Liver (tissue), 9 donors: ENCODE data around the gene MICAL3. TPM values are rescaled to one million over a fixed set of nuclear protein-coding genes. Genes with fewer than 3 reads are reported as not detected.

Experiments
- DNase-seq: peaks from one replicate; pipeline ENCODE4 v3.0.0-alpha.2; 2017; ENCODE audit warnings: low spot score
- H3K27ac ChIP-seq, 2 donors: one replicate each; pipeline ENCODE4 v1.7.0; 2013; ENCODE audit warnings: inconsistent platforms in 2 of 2, low read length in 2 of 2, control low read depth in 1 of 2, low read depth in 1 of 2, mild to moderate bottlenecking in 1 of 2
- H3K27me3 ChIP-seq, 4 donors: one replicate each; pipeline versions ENCODE4 v1.6.1 to v1.7.0; 2013; ENCODE audit warnings: low read length in 3 of 4, inconsistent platforms in 1 of 4, mild to moderate bottlenecking in 1 of 4, moderate library complexity in 1 of 4; ENCODE audit not compliant: control insufficient read depth in 4 of 4, insufficient read depth in 4 of 4
- H3K36me3 ChIP-seq, 4 donors: one replicate each; pipeline versions ENCODE4 v1.6.1 to v1.7.0; 2013; ENCODE audit warnings: low read length in 3 of 4, mild to moderate bottlenecking in 3 of 4, low read depth in 1 of 4, moderate library complexity in 1 of 4; ENCODE audit not compliant: control insufficient read depth in 4 of 4, insufficient read depth in 3 of 4
- H3K4me1 ChIP-seq, 4 donors: one replicate each; pipeline versions ENCODE4 v1.6.1 to v1.7.0; 2013; ENCODE audit warnings: low read length in 3 of 4, mild to moderate bottlenecking in 3 of 4, moderate library complexity in 1 of 4; ENCODE audit not compliant: control insufficient read depth in 4 of 4, insufficient read depth in 4 of 4
- H3K4me3 ChIP-seq, 3 donors: one replicate each; pipeline versions ENCODE4 v1.6.1 to v1.7.0; 2013; ENCODE audit warnings: low read length in 3 of 3, control low read depth in 1 of 3, low read depth in 1 of 3, mild to moderate bottlenecking in 1 of 3
- H3K9ac ChIP-seq, 2 donors: one replicate each; pipeline ENCODE4 v1.7.0; 2013; ENCODE audit warnings: low read length in 2 of 2, mild to moderate bottlenecking in 2 of 2, moderate library complexity in 2 of 2, control low read depth in 1 of 2, low read depth in 1 of 2
- H3K9me3 ChIP-seq, 4 donors: one replicate each; pipeline versions ENCODE4 v1.6.1 to v1.7.0; 2013; ENCODE audit warnings: low read length in 3 of 4; ENCODE audit not compliant: control insufficient read depth in 4 of 4
- ATF3 ChIP-seq: IDR thresholded peaks from 2 replicates; pipeline ENCODE4 v1.6.1; 2016; ENCODE audit warnings: antibody characterized with exemption
- CTCF ChIP-seq: fragments of 150-350 bp; IDR thresholded peaks from 2 replicates; pipeline ENCODE4 v1.5.1; 2017; ENCODE audit warnings: improper control_type of control experiment, low read depth, low read length; ENCODE audit not compliant: missing input control
- EGR1 ChIP-seq, 2 donors: IDR thresholded peaks; 2 replicates each; pipeline ENCODE4 v1.6.1; 2016 to 2018; ENCODE audit warnings: antibody characterized with exemption in 2 of 2, low read depth in 2 of 2
- FOXA1 ChIP-seq: IDR thresholded peaks from 2 replicates; pipeline ENCODE4 v1.6.1; 2016; ENCODE audit warnings: antibody characterized with exemption
- FOXA2 ChIP-seq: IDR thresholded peaks from 2 replicates; pipeline ENCODE4 v1.6.1; 2016; ENCODE audit warnings: antibody characterized with exemption
- GABPA ChIP-seq, 2 donors: IDR thresholded peaks in 1 of 2; conservative IDR thresholded peaks in 1 of 2; 2 replicates each; pipeline ENCODE4 v1.6.1; 2016; ENCODE audit warnings: antibody characterized with exemption in 2 of 2, mild to moderate bottlenecking in 1 of 2, moderate library complexity in 1 of 2
- HNF4A ChIP-seq, 2 donors: conservative IDR thresholded peaks; 2 replicates each; pipeline ENCODE4 v1.6.1; 2016; ENCODE audit warnings: antibody characterized with exemption in 2 of 2, mild to moderate bottlenecking in 2 of 2
- HNF4G ChIP-seq: IDR thresholded peaks from 2 replicates; pipeline ENCODE4 v1.6.1; 2016; ENCODE audit warnings: antibody characterized with exemption
- JUND ChIP-seq, 2 donors: IDR thresholded peaks; 2 replicates each; pipeline ENCODE4 v1.6.1; 2016; ENCODE audit warnings: antibody characterized with exemption in 2 of 2
- NR2F2 ChIP-seq: IDR thresholded peaks from 2 replicates; pipeline ENCODE4 v1.6.1; 2016; ENCODE audit warnings: antibody characterized with exemption
- RAD21 ChIP-seq, 2 donors: IDR thresholded peaks; 2 replicates each; pipeline ENCODE4 v1.6.1; 2016; ENCODE audit warnings: antibody characterized with exemption in 2 of 2, mild to moderate bottlenecking in 2 of 2
- REST ChIP-seq: IDR thresholded peaks from 2 replicates; pipeline ENCODE4 v1.6.1; 2016; ENCODE audit warnings: antibody characterized with exemption, mild to moderate bottlenecking
- RXRA ChIP-seq, 2 donors: IDR thresholded peaks; 2 replicates each; pipeline ENCODE4 v1.6.1; 2017 to 2018; ENCODE audit warnings: antibody characterized with exemption in 2 of 2, mild to moderate bottlenecking in 1 of 2
- SP1 ChIP-seq: IDR thresholded peaks from 2 replicates; pipeline ENCODE4 v1.6.1; 2018; ENCODE audit warnings: antibody characterized with exemption, mild to moderate bottlenecking
- TAF1 ChIP-seq: conservative IDR thresholded peaks from 2 replicates; pipeline ENCODE4 v1.6.1; 2016; ENCODE audit warnings: antibody characterized with exemption, mild to moderate bottlenecking
- YY1 ChIP-seq: IDR thresholded peaks from 2 replicates; pipeline ENCODE4 v1.6.1; 2016; ENCODE audit warnings: antibody characterized with exemption, mild to moderate bottlenecking
- ZBTB33 ChIP-seq: IDR thresholded peaks from 2 replicates; pipeline ENCODE4 v1.6.1; 2016; ENCODE audit warnings: antibody characterized with exemption
- WGBS: extraction: QIAGEN DNeasy Blood & Tissue Kit; methylation state at CpG from one replicate; pipeline ENCODE4 v1.1.7; 2013; 5-methylcytosine and 5-hydroxymethylcytosine counted together
- polyA plus RNA-seq, 2 donors: library from polyadenylated mRNA; stranded (reverse) in 1 of 2; unstranded in 1 of 2; fragments of 200-250 nt in 1 of 2; fragments of >200 nt in 1 of 2; fragmentation: Nextera tagmentation in 1 of 2; extraction: Ambion mirVana in 1 of 2; gene quantifications; one replicate each; pipeline versions ENCODE4 v1.2.1 to v1.2.3, GENCODE V29; 2013 to 2015
- total RNA-seq, 2 donors: library from RNA; depleted of rRNA; stranded (reverse); fragments of >200 nt; gene quantifications; one replicate each; pipeline ENCODE4 v1.2.3, GENCODE V29; 2014
- TF ChIP-seq, protein P1 (sequence below): IDR thresholded peaks from 2 replicates; pipeline ENCODE4 v1.6.1; 2016; ENCODE audit warnings: antibody characterized with exemption
- donor health status: healthy.
- donor health status: healthy.
- donor health status: healthy.
- donor health status: healthy.
- donor health status: healthy.

The MICAL3 gene
- total and polyA plus RNA-seq, 4 donors = 6.4 to 38.4 (median 23.4) TPM

DNA sequence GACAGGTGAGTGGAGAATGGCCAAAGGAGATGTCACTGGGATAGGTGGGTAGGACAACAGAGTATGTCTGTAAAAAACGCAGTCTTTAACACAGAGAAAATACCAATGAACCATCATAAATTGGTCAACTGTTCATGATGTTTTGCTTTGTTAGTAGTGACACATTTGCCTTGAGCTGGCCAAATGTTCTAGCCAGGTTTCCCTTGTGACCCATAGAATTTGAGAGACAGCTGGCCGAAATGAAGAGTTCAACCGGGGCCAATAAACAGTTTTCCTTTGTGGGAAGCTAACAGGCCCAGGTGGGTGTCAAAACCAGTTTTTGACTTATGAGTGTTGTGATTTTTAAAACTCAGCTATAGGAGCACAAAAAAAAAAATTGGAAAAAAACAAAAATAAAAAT is 133.5 kb downstream of the MICAL3 start:
- TF ChIP-seq FOXA2 = no peak
- TF ChIP-seq, protein P1, sequence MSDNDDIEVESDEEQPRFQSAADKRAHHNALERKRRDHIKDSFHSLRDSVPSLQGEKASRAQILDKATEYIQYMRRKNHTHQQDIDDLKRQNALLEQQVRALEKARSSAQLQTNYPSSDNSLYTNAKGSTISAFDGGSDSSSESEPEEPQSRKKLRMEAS = no peak
- no peak for TF ChIP-seq SP1
- no peak for TF ChIP-seq HNF4G
- TF ChIP-seq JUND (IDR thresholded peaks at IDR 0.05) = no peak
- TF ChIP-seq ATF3 = no peak
- no peak for TF ChIP-seq EGR1 (IDR thresholded peaks at IDR 0.05; ENCODE audit: low read depth in 2 of 2)
- TF ChIP-seq NR2F2 = no peak
- no peak for TF ChIP-seq FOXA1
- TF ChIP-seq RAD21 (IDR thresholded peaks at IDR 0.05) = no peak
- no peak for TF ChIP-seq RXRA (IDR thresholded peaks at IDR 0.05)
- TF ChIP-seq TAF1 = no peak
- Histone ChIP-seq H3K36me3 (peaks cover 2 to 19% (median 13%) of the 10 kb centered on the region in 4 donors), H3K4me1 (peaks cover 3 to 38% (median 29%) of the 10 kb centered on the region in 4 donors), H3K9ac (no peak overlapping the region), H3K27ac (peak overlapping the region; percentile 40 to 42), H3K27me3 (no peaks in the 10 kb centered on the region), H3K9me3 (no peaks in the 10 kb centered on the region), H3K4me3 (no peak overlapping the region)
- 32% methylated on average over 3 of the region's 3 CpGs for WGBS
- DNase-seq = no peak

DNA sequence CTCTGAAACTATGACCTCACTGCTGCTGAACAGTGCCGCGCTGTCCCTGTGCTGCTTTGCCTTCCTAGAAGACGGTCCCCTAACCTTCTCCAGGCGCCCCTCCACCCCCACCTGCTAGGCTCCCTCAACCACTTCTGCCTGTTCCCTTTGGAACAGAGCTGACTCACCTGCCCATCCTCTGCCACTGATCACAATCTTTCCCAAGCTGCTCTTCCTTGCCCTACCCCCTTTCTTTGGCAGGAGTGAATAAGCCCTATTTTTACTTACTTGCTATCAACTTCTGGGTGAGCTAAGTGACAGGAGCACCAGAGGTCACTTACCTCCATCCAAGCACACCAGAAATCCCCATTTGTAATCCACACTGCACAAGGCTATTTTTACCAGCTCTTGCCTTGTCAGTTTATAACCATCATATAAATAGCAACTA is 134.1 kb downstream of the MICAL3 start:
- WGBS = 88% methylated on average over 4 of the region's 4 CpGs
- H3K36me3 ChIP-seq = peaks cover 5 to 26% (median 17%) of the 10 kb centered on the region in 4 donors

More for the DNA sequence above, 134.1 kb downstream of the MICAL3 start:
- no peak overlapping the region for H3K4me3 ChIP-seq
- H3K4me1 ChIP-seq = peaks cover 3 to 38% (median 29%) of the 10 kb centered on the region in 4 donors
- no peak overlapping the region for H3K9ac ChIP-seq
- no peaks in the 10 kb centered on the region for H3K27me3 ChIP-seq
- peak overlapping the region in 1 of 2 donors; percentile 40 for H3K27ac ChIP-seq
- H3K9me3 ChIP-seq = no peaks in the 10 kb centered on the region
- no peak for DNase-seq
- TF ChIP-seq, protein P1 = no peak
- no peak for TF ChIP-seq GABPA (IDR thresholded peaks at IDR 0.05 in 1 of 2, conservative IDR thresholded peaks at IDR 0.05 in 1 of 2)
- no peak for TF ChIP-seq TAF1
- TF ChIP-seq REST = no peak
- no peak for TF ChIP-seq HNF4G
- no peak for TF ChIP-seq RAD21 (IDR thresholded peaks at IDR 0.05)
- TF ChIP-seq EGR1 (IDR thresholded peaks at IDR 0.05; ENCODE audit: low read depth in 2 of 2) = no peak
- no peak for TF ChIP-seq RXRA (IDR thresholded peaks at IDR 0.05)
- TF ChIP-seq SP1 = no peak
- no peak for TF ChIP-seq JUND (IDR thresholded peaks at IDR 0.05)
- no peak for TF ChIP-seq FOXA1
- no peak for TF ChIP-seq HNF4A (conservative IDR thresholded peaks at IDR 0.05)
- TF ChIP-seq ZBTB33 = no peak
- TF ChIP-seq YY1 = no peak
- TF ChIP-seq NR2F2 = no peak
- no peak for TF ChIP-seq FOXA2
- TF ChIP-seq CTCF = no peak
- TF ChIP-seq ATF3 = no peak
